Bronchial epithelial cell (primary cell): ENCODE data around the gene C4B. TPM values are rescaled to one million over a fixed set of nuclear protein-coding genes. Genes with fewer than 3 reads are reported as not detected.

Experiments used
- DNase-seq: peaks from one replicate; pipeline ENCODE4 v3.0.0-alpha.2; 2010; ENCODE audit warnings: low read depth
- FAIRE-seq: peaks from 2 replicates; lab custom pipeline; 2011; peaks lifted over from hg19 to GRCh38; lab: Jason Lieb, UNC
- H3K27me3 ChIP-seq: 2 replicates; pipeline ENCODE4 v1.5.1; 2011; ENCODE audit warnings: low read length; ENCODE audit not compliant: control insufficient read depth, insufficient read depth
- H3K36me3 ChIP-seq: 2 replicates; pipeline ENCODE4 v1.5.1; 2011; ENCODE audit warnings: low read length; ENCODE audit not compliant: control insufficient read depth, insufficient read depth
- H3K4me3 ChIP-seq: 2 replicates; pipeline ENCODE4 v1.5.1; 2011; ENCODE audit warnings: mild to moderate bottlenecking, low read depth, low read length, control low read depth
- total RNA-seq: library from RNA; depleted of rRNA; stranded (reverse); fragments of >200 nt; gene quantifications from 2 replicates; pipeline ENCODE4 v1.2.1, GENCODE V29; 2014
- TF ChIP-seq, protein P1 (sequence below): IDR thresholded peaks from 2 replicates; pipeline ENCODE4 v1.5.1; 2011; ENCODE audit warnings: mild to moderate bottlenecking, moderate library complexity, low read length, control low read depth, inconsistent platforms; ENCODE audit not compliant: insufficient read depth, severe bottlenecking

The C4B gene
- total RNA-seq, 1 donor from 2014 or later: 1.6 TPM

- Histone ChIP-seq H3K4me3 (no peak overlapping the region), H3K27me3 (no peaks in the 10 kb centered on the region), H3K36me3 (no peaks in the 10 kb centered on the region)
- no peak for DNase-seq
- TF ChIP-seq, protein P1, sequence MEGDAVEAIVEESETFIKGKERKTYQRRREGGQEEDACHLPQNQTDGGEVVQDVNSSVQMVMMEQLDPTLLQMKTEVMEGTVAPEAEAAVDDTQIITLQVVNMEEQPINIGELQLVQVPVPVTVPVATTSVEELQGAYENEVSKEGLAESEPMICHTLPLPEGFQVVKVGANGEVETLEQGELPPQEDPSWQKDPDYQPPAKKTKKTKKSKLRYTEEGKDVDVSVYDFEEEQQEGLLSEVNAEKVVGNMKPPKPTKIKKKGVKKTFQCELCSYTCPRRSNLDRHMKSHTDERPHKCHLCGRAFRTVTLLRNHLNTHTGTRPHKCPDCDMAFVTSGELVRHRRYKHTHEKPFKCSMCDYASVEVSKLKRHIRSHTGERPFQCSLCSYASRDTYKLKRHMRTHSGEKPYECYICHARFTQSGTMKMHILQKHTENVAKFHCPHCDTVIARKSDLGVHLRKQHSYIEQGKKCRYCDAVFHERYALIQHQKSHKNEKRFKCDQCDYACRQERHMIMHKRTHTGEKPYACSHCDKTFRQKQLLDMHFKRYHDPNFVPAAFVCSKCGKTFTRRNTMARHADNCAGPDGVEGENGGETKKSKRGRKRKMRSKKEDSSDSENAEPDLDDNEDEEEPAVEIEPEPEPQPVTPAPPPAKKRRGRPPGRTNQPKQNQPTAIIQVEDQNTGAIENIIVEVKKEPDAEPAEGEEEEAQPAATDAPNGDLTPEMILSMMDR: no peak
- FAIRE-seq: peak; percentile 32
Measured at GRCh38 chr6:32074996-32075532, 60.5 kb downstream of the C4B start.

DNA sequence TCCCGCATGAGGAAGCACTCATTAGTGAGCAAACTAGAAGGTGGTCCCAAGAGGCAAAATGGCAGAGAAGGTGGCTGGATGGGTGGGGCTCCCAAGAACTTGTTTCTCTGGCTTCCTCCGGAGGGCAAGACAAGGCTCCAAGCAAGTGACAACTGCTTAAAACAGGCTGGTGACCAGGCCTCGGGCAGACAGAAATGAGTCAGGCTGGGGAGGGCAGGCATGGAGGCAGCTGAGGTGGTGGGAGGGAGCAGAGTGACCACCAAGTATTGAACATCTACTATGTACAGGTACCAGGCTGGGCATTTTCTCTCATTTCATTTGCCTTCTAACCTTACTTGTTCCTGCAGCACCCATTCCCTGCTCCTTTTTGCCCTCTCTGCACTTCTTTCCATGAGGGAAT is 61.2 kb downstream of the C4B start:
- no peaks in the 10 kb centered on the region for H3K36me3 ChIP-seq
- no peak overlapping the region for H3K4me3 ChIP-seq
- FAIRE-seq (no peak), DNase-seq (no peak)
- no peaks in the 10 kb centered on the region for H3K27me3 ChIP-seq
- TF ChIP-seq, protein P1: no peak

GRCh38 chr6:32076321-32076809 is 61.8 kb downstream of the C4B start:
- Histone ChIP-seq H3K4me3 (no peak overlapping the region), H3K27me3 (no peaks in the 10 kb centered on the region), H3K36me3 (no peaks in the 10 kb centered on the region)
- FAIRE-seq (peak; percentile 55), DNase-seq (peak; percentile 79)
- TF ChIP-seq, protein P1: no peak

- no peak for FAIRE-seq
- Histone ChIP-seq H3K4me3 (no peak overlapping the region), H3K27me3 (no peaks in the 10 kb centered on the region), H3K36me3 (no peaks in the 10 kb centered on the region)
- no peak for DNase-seq
- TF ChIP-seq, protein P1: no peak
Measured at GRCh38 chr6:32079566-32080290, 65.1 kb downstream of the C4B start.

- Histone ChIP-seq H3K27me3 (peaks cover under 1% of the 10 kb centered on the region), H3K4me3 (no peak overlapping the region), H3K36me3 (no peaks in the 10 kb centered on the region)
- no peak for DNase-seq
- TF ChIP-seq, protein P1: no peak
- no peak for FAIRE-seq
Measured at GRCh38 chr6:32081168-32081990, 66.8 kb downstream of the C4B start.
